SK-N-SH (cell line): ENCODE measurements around the gene PPP1R12B.
"Not testable (repeated sequence)": the region's sequence is repeated elsewhere in the genome, so short reads cannot be mapped to it uniquely, and the experiment has no call there.

ENCODE experiments used
- EP300 ChIP-seq, 2 experiments: IDR thresholded peaks; 2 replicates each; pipeline versions ENCODE4 v1.4.0 to v1.6.1; 2012; ENCODE audit warnings: borderline replicate concordance in 1 of 2, low read depth in 1 of 2, low read length in 1 of 2
- EZH2phosphoT487 ChIP-seq: fragments of 200-600 bp; sonication (generic); IDR thresholded peaks from 2 replicates; pipeline ENCODE4 v1.6.1; 2017; ENCODE audit warnings: low read depth, mixed run types, mild to moderate bottlenecking, antibody characterized with exemption, moderate library complexity, borderline replicate concordance
- FOXM1 ChIP-seq: IDR thresholded peaks from 2 replicates; pipeline ENCODE4 v1.4.0; 2012; ENCODE audit warnings: low read depth, mild to moderate bottlenecking
- MEF2A ChIP-seq: IDR thresholded peaks from 2 replicates; pipeline ENCODE4 v1.4.0; 2012; ENCODE audit warnings: low read depth, borderline replicate concordance
- POLR2AphosphoS5 ChIP-seq: IDR thresholded peaks from 2 replicates; pipeline ENCODE4 v1.6.1; 2012; ENCODE audit warnings: low read depth, low read length
- RAD21 ChIP-seq: IDR thresholded peaks from 2 replicates; pipeline ENCODE4 v1.6.1; 2012; ENCODE audit warnings: mild to moderate bottlenecking, low read length
- TEAD4 ChIP-seq: IDR thresholded peaks from 2 replicates; pipeline ENCODE4 v1.4.0; 2012; ENCODE audit warnings: mild to moderate bottlenecking, borderline replicate concordance; ENCODE audit not compliant: insufficient read depth
- YY1 ChIP-seq: IDR thresholded peaks from 2 replicates; pipeline ENCODE4 v1.4.0; 2012; ENCODE audit warnings: low read depth, mild to moderate bottlenecking
- TF ChIP-seq, protein P1 (sequence below): fragments of 200-600 bp; sonication (generic); IDR thresholded peaks from 2 replicates; pipeline ENCODE4 v1.6.1; 2017; ENCODE audit warnings: antibody characterized with exemption, mild to moderate bottlenecking, moderate library complexity
- TF ChIP-seq, protein P2 (sequence below): IDR thresholded peaks from 2 replicates; pipeline ENCODE4 v1.6.1; 2012; ENCODE audit warnings: mild to moderate bottlenecking, low read depth, low read length, moderate library complexity
- TF ChIP-seq, protein P3 (sequence below): fragments of 150-350 bp; IDR thresholded peaks from 2 replicates; pipeline ENCODE4 v1.6.1; 2017; ENCODE audit warnings: antibody characterized with exemption, low read length, low read depth, borderline replicate concordance
- TF ChIP-seq, protein P4 (sequence below): IDR thresholded peaks from 2 replicates; pipeline ENCODE4 v1.4.0; 2012; ENCODE audit warnings: low read depth

DNA sequence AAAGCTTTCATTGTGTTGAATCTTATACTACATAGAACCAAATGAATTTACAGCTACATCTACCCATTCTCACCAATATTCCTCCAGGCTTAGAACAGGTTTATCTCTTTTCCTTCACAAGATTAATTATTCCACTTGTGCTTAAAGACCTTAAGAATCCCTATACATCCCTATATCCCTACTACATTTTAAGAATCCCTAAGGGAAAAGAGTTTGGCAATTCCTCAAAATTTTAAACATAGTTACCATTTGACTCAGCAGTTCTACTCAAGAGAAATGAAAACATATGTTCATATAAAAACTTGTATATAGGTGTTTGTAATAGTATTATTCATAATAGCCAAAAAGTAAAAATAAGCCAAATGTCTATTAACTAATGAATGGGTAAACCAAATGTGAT, 140.6 kb downstream of the PPP1R12B start:
- TF ChIP-seq YY1; EP300 (IDR thresholded peaks at IDR 0.05; ENCODE audit: borderline replicate concordance in 1 of 2, low read depth in 1 of 2, low read length in 1 of 2); FOXM1; POLR2AphosphoS5; EZH2phosphoT487; MEF2A; RAD21; TEAD4: not testable (repeated sequence)
- TF ChIP-seq, protein P1, sequence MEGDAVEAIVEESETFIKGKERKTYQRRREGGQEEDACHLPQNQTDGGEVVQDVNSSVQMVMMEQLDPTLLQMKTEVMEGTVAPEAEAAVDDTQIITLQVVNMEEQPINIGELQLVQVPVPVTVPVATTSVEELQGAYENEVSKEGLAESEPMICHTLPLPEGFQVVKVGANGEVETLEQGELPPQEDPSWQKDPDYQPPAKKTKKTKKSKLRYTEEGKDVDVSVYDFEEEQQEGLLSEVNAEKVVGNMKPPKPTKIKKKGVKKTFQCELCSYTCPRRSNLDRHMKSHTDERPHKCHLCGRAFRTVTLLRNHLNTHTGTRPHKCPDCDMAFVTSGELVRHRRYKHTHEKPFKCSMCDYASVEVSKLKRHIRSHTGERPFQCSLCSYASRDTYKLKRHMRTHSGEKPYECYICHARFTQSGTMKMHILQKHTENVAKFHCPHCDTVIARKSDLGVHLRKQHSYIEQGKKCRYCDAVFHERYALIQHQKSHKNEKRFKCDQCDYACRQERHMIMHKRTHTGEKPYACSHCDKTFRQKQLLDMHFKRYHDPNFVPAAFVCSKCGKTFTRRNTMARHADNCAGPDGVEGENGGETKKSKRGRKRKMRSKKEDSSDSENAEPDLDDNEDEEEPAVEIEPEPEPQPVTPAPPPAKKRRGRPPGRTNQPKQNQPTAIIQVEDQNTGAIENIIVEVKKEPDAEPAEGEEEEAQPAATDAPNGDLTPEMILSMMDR = not testable (repeated sequence)
- TF ChIP-seq, protein P2, sequence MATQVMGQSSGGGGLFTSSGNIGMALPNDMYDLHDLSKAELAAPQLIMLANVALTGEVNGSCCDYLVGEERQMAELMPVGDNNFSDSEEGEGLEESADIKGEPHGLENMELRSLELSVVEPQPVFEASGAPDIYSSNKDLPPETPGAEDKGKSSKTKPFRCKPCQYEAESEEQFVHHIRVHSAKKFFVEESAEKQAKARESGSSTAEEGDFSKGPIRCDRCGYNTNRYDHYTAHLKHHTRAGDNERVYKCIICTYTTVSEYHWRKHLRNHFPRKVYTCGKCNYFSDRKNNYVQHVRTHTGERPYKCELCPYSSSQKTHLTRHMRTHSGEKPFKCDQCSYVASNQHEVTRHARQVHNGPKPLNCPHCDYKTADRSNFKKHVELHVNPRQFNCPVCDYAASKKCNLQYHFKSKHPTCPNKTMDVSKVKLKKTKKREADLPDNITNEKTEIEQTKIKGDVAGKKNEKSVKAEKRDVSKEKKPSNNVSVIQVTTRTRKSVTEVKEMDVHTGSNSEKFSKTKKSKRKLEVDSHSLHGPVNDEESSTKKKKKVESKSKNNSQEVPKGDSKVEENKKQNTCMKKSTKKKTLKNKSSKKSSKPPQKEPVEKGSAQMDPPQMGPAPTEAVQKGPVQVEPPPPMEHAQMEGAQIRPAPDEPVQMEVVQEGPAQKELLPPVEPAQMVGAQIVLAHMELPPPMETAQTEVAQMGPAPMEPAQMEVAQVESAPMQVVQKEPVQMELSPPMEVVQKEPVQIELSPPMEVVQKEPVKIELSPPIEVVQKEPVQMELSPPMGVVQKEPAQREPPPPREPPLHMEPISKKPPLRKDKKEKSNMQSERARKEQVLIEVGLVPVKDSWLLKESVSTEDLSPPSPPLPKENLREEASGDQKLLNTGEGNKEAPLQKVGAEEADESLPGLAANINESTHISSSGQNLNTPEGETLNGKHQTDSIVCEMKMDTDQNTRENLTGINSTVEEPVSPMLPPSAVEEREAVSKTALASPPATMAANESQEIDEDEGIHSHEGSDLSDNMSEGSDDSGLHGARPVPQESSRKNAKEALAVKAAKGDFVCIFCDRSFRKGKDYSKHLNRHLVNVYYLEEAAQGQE = not testable (repeated sequence)
- TF ChIP-seq, protein P3, sequence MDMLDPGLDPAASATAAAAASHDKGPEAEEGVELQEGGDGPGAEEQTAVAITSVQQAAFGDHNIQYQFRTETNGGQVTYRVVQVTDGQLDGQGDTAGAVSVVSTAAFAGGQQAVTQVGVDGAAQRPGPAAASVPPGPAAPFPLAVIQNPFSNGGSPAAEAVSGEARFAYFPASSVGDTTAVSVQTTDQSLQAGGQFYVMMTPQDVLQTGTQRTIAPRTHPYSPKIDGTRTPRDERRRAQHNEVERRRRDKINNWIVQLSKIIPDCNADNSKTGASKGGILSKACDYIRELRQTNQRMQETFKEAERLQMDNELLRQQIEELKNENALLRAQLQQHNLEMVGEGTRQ = not testable (repeated sequence)
- TF ChIP-seq, protein P4, sequence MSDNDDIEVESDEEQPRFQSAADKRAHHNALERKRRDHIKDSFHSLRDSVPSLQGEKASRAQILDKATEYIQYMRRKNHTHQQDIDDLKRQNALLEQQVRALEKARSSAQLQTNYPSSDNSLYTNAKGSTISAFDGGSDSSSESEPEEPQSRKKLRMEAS = not testable (repeated sequence)
